ENCODE data around the gene ALDH6A1.

DNA sequence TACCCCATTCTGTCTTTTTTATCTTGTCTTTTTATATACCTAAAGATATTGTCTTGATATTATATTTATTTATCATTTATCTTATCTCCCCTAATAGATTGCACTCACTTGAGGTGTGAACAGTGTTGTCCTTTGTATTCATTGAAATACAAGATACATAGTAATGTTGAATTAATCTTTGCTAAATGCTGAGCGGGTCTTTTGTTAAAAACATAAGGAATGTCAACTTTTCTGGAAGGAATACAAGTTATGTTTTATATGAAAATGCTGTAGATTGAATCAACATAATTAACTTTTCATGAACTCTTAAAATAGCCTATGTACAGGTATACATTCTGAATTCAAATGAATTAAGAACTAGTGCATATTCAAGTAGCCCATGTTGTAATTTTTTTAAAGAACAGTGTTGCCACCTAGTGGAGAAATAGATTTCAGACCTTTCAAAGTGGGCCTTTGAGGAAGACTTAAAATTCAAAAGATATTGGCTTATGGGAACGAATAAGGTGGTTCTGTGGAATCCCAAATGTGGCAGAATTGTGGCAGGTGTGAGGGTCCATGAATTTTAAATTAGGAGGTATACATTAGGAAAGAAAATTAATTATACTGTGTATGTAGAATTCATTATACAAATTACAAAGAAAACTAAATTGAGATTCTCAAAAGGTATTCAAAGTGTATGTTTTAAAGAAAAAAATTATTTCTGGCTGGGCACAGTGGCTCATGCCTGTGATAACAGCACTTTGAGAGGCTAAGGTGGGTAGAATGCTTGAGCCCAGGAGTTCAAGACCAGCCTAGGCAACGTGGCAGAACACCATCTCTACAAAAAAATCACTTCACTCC lies 46.0 kb downstream of the ALDH6A1 start:
- TF ChIP-seq, protein P1, sequence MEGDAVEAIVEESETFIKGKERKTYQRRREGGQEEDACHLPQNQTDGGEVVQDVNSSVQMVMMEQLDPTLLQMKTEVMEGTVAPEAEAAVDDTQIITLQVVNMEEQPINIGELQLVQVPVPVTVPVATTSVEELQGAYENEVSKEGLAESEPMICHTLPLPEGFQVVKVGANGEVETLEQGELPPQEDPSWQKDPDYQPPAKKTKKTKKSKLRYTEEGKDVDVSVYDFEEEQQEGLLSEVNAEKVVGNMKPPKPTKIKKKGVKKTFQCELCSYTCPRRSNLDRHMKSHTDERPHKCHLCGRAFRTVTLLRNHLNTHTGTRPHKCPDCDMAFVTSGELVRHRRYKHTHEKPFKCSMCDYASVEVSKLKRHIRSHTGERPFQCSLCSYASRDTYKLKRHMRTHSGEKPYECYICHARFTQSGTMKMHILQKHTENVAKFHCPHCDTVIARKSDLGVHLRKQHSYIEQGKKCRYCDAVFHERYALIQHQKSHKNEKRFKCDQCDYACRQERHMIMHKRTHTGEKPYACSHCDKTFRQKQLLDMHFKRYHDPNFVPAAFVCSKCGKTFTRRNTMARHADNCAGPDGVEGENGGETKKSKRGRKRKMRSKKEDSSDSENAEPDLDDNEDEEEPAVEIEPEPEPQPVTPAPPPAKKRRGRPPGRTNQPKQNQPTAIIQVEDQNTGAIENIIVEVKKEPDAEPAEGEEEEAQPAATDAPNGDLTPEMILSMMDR (IDR thresholded peaks at IDR 0.05; ENCODE audit: insufficient read depth, low read length) = no peak
- no peak for TF ChIP-seq POLR2AphosphoS5 (IDR thresholded peaks at IDR 0.05; ENCODE audit: low read depth)
- no peak for TF ChIP-seq GABPA (IDR thresholded peaks at IDR 0.05; ENCODE audit: low read depth)
